Parathyroid adenoma (tissue), 2 donors: ENCODE measurements around the gene TGFBR3.
"Not testable (repeated sequence)": the region's sequence is repeated elsewhere in the genome, so short reads cannot be mapped to it uniquely, and the experiment has no call there.

Experiments used
- H2AFZ ChIP-seq: fragments of 300-600 bp; sonication (generic); one replicate; pipeline ENCODE4 v1.7.0; 2017; ENCODE audit warnings: antibody characterized with exemption, mild to moderate bottlenecking
- H3K27ac ChIP-seq: fragments of 300-600 bp; sonication (generic); one replicate; pipeline ENCODE4 v1.7.0; 2017
- H3K27me3 ChIP-seq: fragments of 300-600 bp; sonication (generic); one replicate; pipeline ENCODE4 v1.7.0; 2017; ENCODE audit warnings: low read length; ENCODE audit not compliant: control insufficient read depth, insufficient read depth
- H3K36me3 ChIP-seq: fragments of 300-600 bp; sonication (generic); one replicate; pipeline ENCODE4 v1.7.0; 2017; ENCODE audit warnings: low read length; ENCODE audit not compliant: control insufficient read depth, insufficient read depth
- H3K4me1 ChIP-seq: fragments of 300-600 bp; sonication (generic); one replicate; pipeline ENCODE4 v1.7.0; 2017; ENCODE audit warnings: control low read depth
- H3K4me2 ChIP-seq: fragments of 300-600 bp; sonication (generic); one replicate; pipeline ENCODE4 v1.7.0; 2017; ENCODE audit warnings: low read length
- H3K4me3 ChIP-seq: fragments of 300-600 bp; sonication (generic); one replicate; pipeline ENCODE4 v1.7.0; 2017; ENCODE audit warnings: low read depth, low read length
- H3K79me2 ChIP-seq: fragments of 300-600 bp; sonication (generic); one replicate; pipeline ENCODE4 v1.7.0; 2017; ENCODE audit warnings: control low read depth
- H3K9ac ChIP-seq: fragments of 300-600 bp; sonication (generic); one replicate; pipeline ENCODE4 v1.7.0; 2017; ENCODE audit warnings: mild to moderate bottlenecking
- H3K9me3 ChIP-seq: fragments of 300-600 bp; sonication (generic); one replicate; pipeline ENCODE4 v1.7.0; 2017; ENCODE audit warnings: low read length; ENCODE audit not compliant: control insufficient read depth
- TF ChIP-seq, protein P1 (sequence below): fragments of 300-600 bp; sonication (generic); IDR thresholded peaks from one replicate; pipeline ENCODE4 v1.7.0; 2017; ENCODE audit warnings: antibody characterized with exemption, mild to moderate bottlenecking
- donor health status: primary hyperparathyroidism.

Gene TGFBR3

DNA sequence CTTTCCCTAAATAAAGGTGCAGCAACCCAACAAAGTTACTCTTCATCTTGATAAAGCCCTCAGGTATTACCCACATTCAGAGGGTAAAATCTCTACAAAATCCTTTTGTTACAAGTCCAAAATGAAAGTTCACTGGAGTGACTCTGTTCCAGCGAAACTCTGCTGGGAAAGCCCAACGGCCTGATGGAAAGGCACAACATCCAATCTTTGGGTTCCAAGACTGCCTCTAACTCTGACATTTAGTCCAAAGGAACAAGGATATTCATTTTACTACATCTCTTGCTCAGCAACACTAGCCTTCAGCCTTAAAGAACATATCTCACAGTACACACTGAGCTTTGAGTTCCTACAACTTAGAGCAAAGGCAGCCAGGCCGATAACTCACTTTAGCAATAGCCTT lies 42.1 kb downstream of the TGFBR3 start:
- H3K4me1 ChIP-seq, result peaks cover 8% of the 10 kb centered on the region
- H3K4me2 ChIP-seq, result no peak overlapping the region
- TF ChIP-seq, protein P1, sequence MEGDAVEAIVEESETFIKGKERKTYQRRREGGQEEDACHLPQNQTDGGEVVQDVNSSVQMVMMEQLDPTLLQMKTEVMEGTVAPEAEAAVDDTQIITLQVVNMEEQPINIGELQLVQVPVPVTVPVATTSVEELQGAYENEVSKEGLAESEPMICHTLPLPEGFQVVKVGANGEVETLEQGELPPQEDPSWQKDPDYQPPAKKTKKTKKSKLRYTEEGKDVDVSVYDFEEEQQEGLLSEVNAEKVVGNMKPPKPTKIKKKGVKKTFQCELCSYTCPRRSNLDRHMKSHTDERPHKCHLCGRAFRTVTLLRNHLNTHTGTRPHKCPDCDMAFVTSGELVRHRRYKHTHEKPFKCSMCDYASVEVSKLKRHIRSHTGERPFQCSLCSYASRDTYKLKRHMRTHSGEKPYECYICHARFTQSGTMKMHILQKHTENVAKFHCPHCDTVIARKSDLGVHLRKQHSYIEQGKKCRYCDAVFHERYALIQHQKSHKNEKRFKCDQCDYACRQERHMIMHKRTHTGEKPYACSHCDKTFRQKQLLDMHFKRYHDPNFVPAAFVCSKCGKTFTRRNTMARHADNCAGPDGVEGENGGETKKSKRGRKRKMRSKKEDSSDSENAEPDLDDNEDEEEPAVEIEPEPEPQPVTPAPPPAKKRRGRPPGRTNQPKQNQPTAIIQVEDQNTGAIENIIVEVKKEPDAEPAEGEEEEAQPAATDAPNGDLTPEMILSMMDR, result no peak
- no peaks in the 10 kb centered on the region for H3K9me3 ChIP-seq
- H3K27ac ChIP-seq, result no peak overlapping the region
- no peak overlapping the region for H3K4me3 ChIP-seq
- no peaks in the 10 kb centered on the region for H3K36me3 ChIP-seq
- H3K79me2 ChIP-seq, result no peaks in the 10 kb centered on the region
- no peaks in the 10 kb centered on the region for H3K27me3 ChIP-seq
- H2AFZ ChIP-seq, result no peak overlapping the region
- no peak overlapping the region for H3K9ac ChIP-seq

GRCh38 chr1:91842563-91842962 lies 43.4 kb downstream of the TGFBR3 start:
- no peak overlapping the region for H2AFZ ChIP-seq
- H3K9me3 ChIP-seq, result no peaks in the 10 kb centered on the region
- no peak overlapping the region for H3K27ac ChIP-seq
- H3K27me3 ChIP-seq, result no peaks in the 10 kb centered on the region
- no peak overlapping the region for H3K4me2 ChIP-seq
- no peak overlapping the region for H3K9ac ChIP-seq
- no peak overlapping the region for H3K4me3 ChIP-seq
- H3K36me3 ChIP-seq, result no peaks in the 10 kb centered on the region
- no peaks in the 10 kb centered on the region for H3K79me2 ChIP-seq
- TF ChIP-seq, protein P1, result no peak
- peaks cover 8% of the 10 kb centered on the region for H3K4me1 ChIP-seq

GRCh38 chr1:91842056-91842455 lies 43.9 kb downstream of the TGFBR3 start:
- no peak overlapping the region for H3K27ac ChIP-seq
- H3K36me3 ChIP-seq, result no peaks in the 10 kb centered on the region
- H3K4me2 ChIP-seq, result no peak overlapping the region

DNA sequence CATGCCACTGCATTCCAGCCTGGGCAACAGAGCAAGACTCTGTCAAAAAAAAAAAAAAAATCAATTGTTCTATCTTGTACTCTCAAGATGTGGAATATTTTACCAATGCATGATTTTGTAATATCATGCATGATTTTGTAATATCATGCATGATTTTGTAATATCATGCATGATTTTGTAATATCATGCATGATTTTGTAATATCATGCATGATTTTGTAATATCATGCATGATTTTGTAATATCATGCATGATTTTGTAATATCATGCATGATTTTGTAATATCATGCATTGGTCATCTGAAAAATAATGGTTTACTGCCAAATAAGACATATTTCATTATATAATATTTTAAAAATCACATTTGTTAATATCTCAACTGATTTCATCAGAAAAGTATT lies 45.7 kb downstream of the TGFBR3 start:
- not testable (repeated sequence) for H3K9me3 ChIP-seq, H3K27me3 ChIP-seq, H3K36me3 ChIP-seq, H3K27ac ChIP-seq, H2AFZ ChIP-seq, H3K4me3 ChIP-seq, H3K79me2 ChIP-seq, H3K9ac ChIP-seq, H3K4me2 ChIP-seq, H3K4me1 ChIP-seq

More at GRCh38 chr1:91842056-91842455, 43.9 kb downstream of the TGFBR3 start:
- TF ChIP-seq, protein P1, result no peak
- no peaks in the 10 kb centered on the region for H3K9me3 ChIP-seq
- H3K79me2 ChIP-seq, result no peaks in the 10 kb centered on the region
- no peak overlapping the region for H3K9ac ChIP-seq
- H3K27me3 ChIP-seq, result no peaks in the 10 kb centered on the region
- no peak overlapping the region for H2AFZ ChIP-seq
- peaks cover 8% of the 10 kb centered on the region for H3K4me1 ChIP-seq
- H3K4me3 ChIP-seq, result no peak overlapping the region

GRCh38 chr1:91836331-91837040 lies 49.5 kb downstream of the TGFBR3 start:
- no peak overlapping the region for H3K27ac ChIP-seq

More at GRCh38 chr1:91836331-91837040, 49.5 kb downstream of the TGFBR3 start:
- H3K27me3 ChIP-seq, result no peaks in the 10 kb centered on the region
- TF ChIP-seq, protein P1, result no peak
- H3K79me2 ChIP-seq, result no peaks in the 10 kb centered on the region
- no peak overlapping the region for H2AFZ ChIP-seq
- no peak overlapping the region for H3K9ac ChIP-seq
- no peak overlapping the region for H3K4me2 ChIP-seq
- H3K4me3 ChIP-seq, result no peak overlapping the region
- H3K4me1 ChIP-seq, result no peaks in the 10 kb centered on the region
- no peaks in the 10 kb centered on the region for H3K9me3 ChIP-seq
- H3K36me3 ChIP-seq, result no peaks in the 10 kb centered on the region
